HepG2 (cell line): ENCODE data around the gene FSHR.

Experiments used
- CTCF ChIP-seq: sonication (generic); formaldehyde crosslinking; IDR thresholded peaks from 2 replicates; pipeline ENCODE4 v1.5.0; 2020; ENCODE audit warnings: mild to moderate bottlenecking, missing genetic modification reagents, moderate library complexity
- POLR2AphosphoS5 ChIP-seq: IDR thresholded peaks from 2 replicates; pipeline ENCODE4 v1.6.1; 2012; ENCODE audit warnings: low read depth, low read length
- ZBTB7A ChIP-seq: sonication (generic); formaldehyde crosslinking; IDR thresholded peaks from 2 replicates; pipeline ENCODE4 v1.8.0; 2022; ENCODE audit warnings: mild to moderate bottlenecking, missing genetic modification reagents
- ZFX ChIP-seq: sonication (generic); formaldehyde crosslinking; IDR thresholded peaks from 2 replicates; pipeline ENCODE4 v1.4.0; 2020; ENCODE audit warnings: mild to moderate bottlenecking, low read depth, missing genetic modification reagents, moderate library complexity

GRCh38 chr2:48927355-48927754 lies 227.0 kb downstream of the FSHR start:
- TF ChIP-seq POLR2AphosphoS5 (no peak), ZBTB7A (CRISPR knock-in tag) (no peak), CTCF (CRISPR knock-in tag) (no peak), ZFX (no peak)
